ENCODE results near the gene ANAPC10.
"Not testable (repeated sequence)": the region's sequence is repeated elsewhere in the genome, so short reads cannot be mapped to it uniquely, and the experiment has no call there.

ANAPC10 gene

GRCh38 chr4:145012841-145013240 is 85.2 kb downstream of the ANAPC10 start:
- in situ Hi-C loops (cut with HindIII; ENCODE audit: low sequenced_read_pairs) = no loop called here

GRCh38 chr4:145011636-145012035 is 86.4 kb downstream of the ANAPC10 start:
- in situ Hi-C loops (cut with HindIII; ENCODE audit: low sequenced_read_pairs) = no loop called here

GRCh38 chr4:145010315-145010714 is 87.7 kb downstream of the ANAPC10 start:
- in situ Hi-C loops (cut with HindIII; ENCODE audit: low sequenced_read_pairs) = not testable (repeated sequence)

- in situ Hi-C loops (cut with HindIII; ENCODE audit: low sequenced_read_pairs) = no loop called here
Measured at GRCh38 chr4:145003675-145004074, 94.3 kb downstream of the ANAPC10 start.

GRCh38 chr4:145001635-145002034 is 96.4 kb downstream of the ANAPC10 start:
- in situ Hi-C loops (cut with HindIII; ENCODE audit: low sequenced_read_pairs) = no loop called here

GRCh38 chr4:145000656-145001055 is 97.3 kb downstream of the ANAPC10 start:
- in situ Hi-C loops (cut with HindIII; ENCODE audit: low sequenced_read_pairs) = not testable (repeated sequence)

- in situ Hi-C loops (cut with HindIII; ENCODE audit: low sequenced_read_pairs) = no loop called here
Measured at GRCh38 chr4:144989306-144989705, 108.7 kb downstream of the ANAPC10 start.

- in situ Hi-C loops (cut with HindIII; ENCODE audit: low sequenced_read_pairs) = no loop called here
Measured at GRCh38 chr4:144985531-144985930, 112.5 kb downstream of the ANAPC10 start.

GRCh38 chr4:144985014-144985413 is 113.0 kb downstream of the ANAPC10 start:
- in situ Hi-C loops (cut with HindIII; ENCODE audit: low sequenced_read_pairs) = no loop called here

- in situ Hi-C loops (cut with HindIII; ENCODE audit: low sequenced_read_pairs) = no loop called here
Measured at GRCh38 chr4:144984241-144984640, 113.8 kb downstream of the ANAPC10 start.

GRCh38 chr4:144975718-144976117 is 122.3 kb downstream of the ANAPC10 start:
- in situ Hi-C loops (cut with HindIII; ENCODE audit: low sequenced_read_pairs) = no loop called here

- in situ Hi-C loops (cut with HindIII; ENCODE audit: low sequenced_read_pairs) = no loop called here
Measured at GRCh38 chr4:144970597-144970996, 127.4 kb downstream of the ANAPC10 start.

- in situ Hi-C loops (cut with HindIII; ENCODE audit: low sequenced_read_pairs) = no loop called here
Measured at GRCh38 chr4:144969821-144970220, 128.2 kb downstream of the ANAPC10 start.

- in situ Hi-C loops (cut with HindIII; ENCODE audit: low sequenced_read_pairs) = no loop called here
Measured at GRCh38 chr4:144968606-144969005, 129.4 kb downstream of the ANAPC10 start.

GRCh38 chr4:144967161-144967560 is 130.8 kb downstream of the ANAPC10 start:
- in situ Hi-C loops (cut with HindIII; ENCODE audit: low sequenced_read_pairs) = no loop called here

GRCh38 chr4:144962300-144962699 is 135.7 kb downstream of the ANAPC10 start:
- in situ Hi-C loops (cut with HindIII; ENCODE audit: low sequenced_read_pairs) = no loop called here

- in situ Hi-C loops (cut with HindIII; ENCODE audit: low sequenced_read_pairs) = no loop called here
Measured at GRCh38 chr4:144955104-144955503, 142.9 kb downstream of the ANAPC10 start.

- in situ Hi-C loops (cut with HindIII; ENCODE audit: low sequenced_read_pairs) = no loop called here
Measured at GRCh38 chr4:144954230-144954629, 143.8 kb downstream of the ANAPC10 start.

GRCh38 chr4:144948421-144948820 is 149.6 kb downstream of the ANAPC10 start:
- in situ Hi-C loops (cut with HindIII; ENCODE audit: low sequenced_read_pairs) = loop anchor here (5.0 kb wide), 1 partner anchor 51 kb away; no protein-coding TSS in a partner anchor

GRCh38 chr4:144948009-144948408 is 150.0 kb downstream of the ANAPC10 start:
- in situ Hi-C loops (cut with HindIII; ENCODE audit: low sequenced_read_pairs) = loop anchor here (5.0 kb wide), 1 partner anchor 51 kb away; no protein-coding TSS in a partner anchor
